SH-SY5Y (cell line): ENCODE results near the gene SCAPER.

Experiments used
- GATA2 ChIP-seq: IDR thresholded peaks from 2 replicates; pipeline ENCODE4 v1.6.1; 2011; ENCODE audit warnings: mild to moderate bottlenecking, low read depth, low read length
- GATA3 ChIP-seq: IDR thresholded peaks from 2 replicates; pipeline ENCODE4 v1.6.1; 2011; ENCODE audit warnings: low read depth, mild to moderate bottlenecking, low read length, moderate library complexity

- no peak for TF ChIP-seq GATA2
- no peak for TF ChIP-seq GATA3
Measured at GRCh38 chr15:76864586-76864985, 40.6 kb downstream of the SCAPER start.
